ENCODE data around the gene SRCIN1.

DNA sequence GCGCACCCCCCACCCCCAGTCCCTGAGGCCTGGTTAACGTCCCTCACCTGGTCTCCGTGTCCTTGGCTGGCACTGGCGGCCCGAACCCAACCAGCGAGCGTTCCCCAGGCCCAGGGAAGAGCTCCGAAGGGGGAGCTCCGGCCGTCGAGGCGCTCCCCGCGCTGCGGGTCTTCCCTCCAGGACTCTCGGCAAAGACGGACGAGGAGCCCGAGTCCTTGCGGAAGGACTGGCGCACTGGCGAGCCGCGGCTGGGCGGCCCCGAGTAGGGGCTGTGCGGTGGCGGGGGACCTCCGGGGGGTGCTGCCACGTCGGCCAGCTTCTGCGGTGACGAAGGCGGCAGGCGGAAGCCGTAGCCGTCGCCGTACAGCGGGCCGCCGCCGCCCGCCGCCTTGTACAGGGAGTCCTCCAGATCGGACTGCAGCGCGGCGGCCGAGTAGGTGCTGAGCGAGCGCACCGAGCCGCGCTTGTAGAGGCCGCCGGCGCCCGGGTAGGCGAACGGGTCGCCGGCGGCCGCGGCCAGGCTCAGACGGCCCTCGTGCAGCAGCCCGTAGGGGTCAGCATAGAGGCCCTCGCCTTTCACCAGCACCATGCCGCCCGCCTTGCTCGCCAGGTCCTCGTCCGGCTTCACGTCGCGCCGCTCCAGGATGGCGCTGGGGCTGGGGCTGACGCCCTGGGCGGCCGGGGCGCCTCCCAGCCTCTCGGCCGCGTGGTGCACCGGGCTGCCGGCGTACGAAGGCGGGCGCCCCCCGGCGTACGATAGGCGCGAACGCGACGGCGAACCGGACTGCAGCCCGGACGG is 44.1 kb downstream of the SRCIN1 start:
- no peak for TF ChIP-seq EZH2 (IDR thresholded peaks at IDR 0.05; ENCODE audit: borderline replicate concordance, low read length)
- TF ChIP-seq, protein P1, sequence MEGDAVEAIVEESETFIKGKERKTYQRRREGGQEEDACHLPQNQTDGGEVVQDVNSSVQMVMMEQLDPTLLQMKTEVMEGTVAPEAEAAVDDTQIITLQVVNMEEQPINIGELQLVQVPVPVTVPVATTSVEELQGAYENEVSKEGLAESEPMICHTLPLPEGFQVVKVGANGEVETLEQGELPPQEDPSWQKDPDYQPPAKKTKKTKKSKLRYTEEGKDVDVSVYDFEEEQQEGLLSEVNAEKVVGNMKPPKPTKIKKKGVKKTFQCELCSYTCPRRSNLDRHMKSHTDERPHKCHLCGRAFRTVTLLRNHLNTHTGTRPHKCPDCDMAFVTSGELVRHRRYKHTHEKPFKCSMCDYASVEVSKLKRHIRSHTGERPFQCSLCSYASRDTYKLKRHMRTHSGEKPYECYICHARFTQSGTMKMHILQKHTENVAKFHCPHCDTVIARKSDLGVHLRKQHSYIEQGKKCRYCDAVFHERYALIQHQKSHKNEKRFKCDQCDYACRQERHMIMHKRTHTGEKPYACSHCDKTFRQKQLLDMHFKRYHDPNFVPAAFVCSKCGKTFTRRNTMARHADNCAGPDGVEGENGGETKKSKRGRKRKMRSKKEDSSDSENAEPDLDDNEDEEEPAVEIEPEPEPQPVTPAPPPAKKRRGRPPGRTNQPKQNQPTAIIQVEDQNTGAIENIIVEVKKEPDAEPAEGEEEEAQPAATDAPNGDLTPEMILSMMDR (conservative IDR thresholded peaks at IDR 0.05 in 1 of 2, IDR thresholded peaks at IDR 0.05 in 1 of 2; ENCODE audit: extremely low read depth in 1 of 2, insufficient read depth in 1 of 2, low read depth in 1 of 2, low read length in 2 of 2), result no peak

Data from mammary epithelial cell (primary cell).